Daoy (cell line): ENCODE results near the gene KSR1. TPM values are rescaled to one million over a fixed set of nuclear protein-coding genes. Genes with fewer than 3 reads are reported as not detected.

Experiments
- DNase-seq: peaks from one replicate; pipeline ENCODE4 v3.0.0-alpha.2; 2015; ENCODE audit warnings: low read depth
- total RNA-seq: library from RNA; depleted of rRNA; stranded (reverse); fragments of >200 nt; shearing (Covaris generic); gene quantifications from 2 replicates; pipeline ENCODE4 v1.2.3, GENCODE V29; 2014

KSR1 gene
- total RNA-seq, 1 experiment from 2014 or later, result 59.5 TPM

GRCh38 chr17:27550974-27551505, 94.8 kb downstream of the KSR1 start:
- no peak for DNase-seq

GRCh38 chr17:27551701-27552248, 95.5 kb downstream of the KSR1 start:
- peak; percentile 85 for DNase-seq

GRCh38 chr17:27552276-27552732, 96.1 kb downstream of the KSR1 start:
- DNase-seq, result peak; percentile 96

GRCh38 chr17:27553019-27553511, 96.8 kb downstream of the KSR1 start:
- DNase-seq, result peak; percentile 64

- no peak for DNase-seq
Measured at GRCh38 chr17:27554152-27554551, 97.9 kb downstream of the KSR1 start.

- DNase-seq, result no peak
Measured at GRCh38 chr17:27554911-27555310, 98.7 kb downstream of the KSR1 start.

GRCh38 chr17:27555339-27555738, 99.1 kb downstream of the KSR1 start:
- no peak for DNase-seq

- DNase-seq, result no peak
Measured at GRCh38 chr17:27558341-27558740, 102.1 kb downstream of the KSR1 start.

GRCh38 chr17:27558842-27559505, 102.7 kb downstream of the KSR1 start:
- no peak for DNase-seq

- peak; percentile 89 for DNase-seq
Measured at GRCh38 chr17:27559506-27560481, 103.5 kb downstream of the KSR1 start.

GRCh38 chr17:27560668-27561067, 104.4 kb downstream of the KSR1 start:
- peak; percentile 55 for DNase-seq

- DNase-seq, result no peak
Measured at GRCh38 chr17:27562777-27563455, 106.7 kb downstream of the KSR1 start.

GRCh38 chr17:27563532-27563931, 107.3 kb downstream of the KSR1 start:
- DNase-seq, result no peak

GRCh38 chr17:27564463-27564862, 108.2 kb downstream of the KSR1 start:
- DNase-seq, result no peak

GRCh38 chr17:27565874-27566670, 109.8 kb downstream of the KSR1 start:
- peak; percentile 59 for DNase-seq

GRCh38 chr17:27566671-27567562, 110.7 kb downstream of the KSR1 start:
- DNase-seq, result no peak

- DNase-seq, result no peak
Measured at GRCh38 chr17:27567563-27567859, 111.3 kb downstream of the KSR1 start.

- DNase-seq, result no peak
Measured at GRCh38 chr17:27568216-27568615, 112.0 kb downstream of the KSR1 start.

GRCh38 chr17:27568811-27569210, 112.6 kb downstream of the KSR1 start:
- DNase-seq, result no peak

- peak; percentile 75 for DNase-seq
Measured at GRCh38 chr17:27569257-27569722, 113.0 kb downstream of the KSR1 start.
